GM19463 (cell line): ENCODE measurements around the gene SLC26A11.
"Not testable (repeated sequence)": the region's sequence is repeated elsewhere in the genome, so short reads cannot be mapped to it uniquely, and the experiment has no call there.

ENCODE experiments used
- ATAC-seq: cut with Tn5 transposase; IDR thresholded peaks from one replicate; pipeline ENCODE4 v1.9.1; 2021; ENCODE audit warnings: mild to moderate bottlenecking, moderate library complexity; ENCODE audit not compliant: unreplicated experiment

SLC26A11 gene

GRCh38 chr17:80243526-80244433 lies 23.6 kb downstream of the SLC26A11 start:
- no peak for ATAC-seq

- ATAC-seq, result not testable (repeated sequence)
These were observed 24.2 kb downstream of the SLC26A11 start for GRCh38 chr17:80244448-80244847.

DNA sequence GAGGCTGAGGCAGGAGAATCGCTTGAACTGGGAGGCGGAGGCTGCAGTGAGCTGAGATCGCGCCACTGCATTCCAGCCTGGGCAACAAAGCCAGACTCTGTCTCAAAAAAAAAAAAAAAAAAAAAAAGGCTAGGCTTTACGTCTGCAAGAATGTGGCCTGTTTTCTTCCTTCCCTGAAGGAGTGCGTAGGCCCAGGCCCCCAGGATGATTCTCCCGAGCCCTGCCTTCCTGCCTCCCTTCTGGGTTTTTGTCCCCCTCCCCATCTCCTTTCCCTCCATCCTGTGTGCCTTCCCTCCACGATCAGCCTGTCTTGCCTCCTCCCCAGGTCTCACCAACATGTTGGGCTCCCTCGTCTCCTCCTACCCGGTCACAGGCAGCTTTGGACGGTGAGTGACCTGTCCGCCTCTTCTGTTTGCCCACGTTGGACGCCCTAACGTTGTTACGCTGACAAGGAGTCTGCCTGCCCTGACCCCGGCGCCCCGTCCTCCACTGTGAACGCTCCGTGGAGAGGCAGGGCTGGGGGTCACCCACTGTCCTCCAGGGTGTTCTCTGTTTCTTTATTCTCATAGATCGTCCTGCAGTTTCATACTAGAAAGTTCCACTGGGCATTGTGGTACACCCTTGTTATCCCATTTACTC lies 24.8 kb downstream of the SLC26A11 start:
- no peak for ATAC-seq

GRCh38 chr17:80245566-80246265 lies 25.5 kb downstream of the SLC26A11 start:
- no peak for ATAC-seq

DNA sequence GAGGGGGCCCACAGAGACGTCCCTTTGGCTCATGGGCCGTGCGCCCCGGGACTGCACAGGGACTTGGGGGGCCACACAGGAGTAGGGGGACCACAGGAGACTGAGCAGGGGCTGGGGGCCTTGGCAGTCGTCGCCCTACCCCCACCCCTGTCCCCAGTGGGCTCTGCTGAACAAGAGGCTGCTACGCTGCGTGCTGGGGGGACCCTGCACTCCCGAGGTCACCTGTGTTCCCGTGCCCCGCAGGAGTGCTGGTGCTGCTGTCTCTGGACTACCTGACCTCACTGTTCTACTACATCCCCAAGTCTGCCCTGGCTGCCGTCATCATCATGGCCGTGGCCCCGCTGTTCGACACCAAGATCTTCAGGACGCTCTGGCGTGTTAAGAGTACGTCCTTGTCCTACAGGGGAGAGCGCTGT lies 26.0 kb downstream of the SLC26A11 start:
- ATAC-seq, result no peak

DNA sequence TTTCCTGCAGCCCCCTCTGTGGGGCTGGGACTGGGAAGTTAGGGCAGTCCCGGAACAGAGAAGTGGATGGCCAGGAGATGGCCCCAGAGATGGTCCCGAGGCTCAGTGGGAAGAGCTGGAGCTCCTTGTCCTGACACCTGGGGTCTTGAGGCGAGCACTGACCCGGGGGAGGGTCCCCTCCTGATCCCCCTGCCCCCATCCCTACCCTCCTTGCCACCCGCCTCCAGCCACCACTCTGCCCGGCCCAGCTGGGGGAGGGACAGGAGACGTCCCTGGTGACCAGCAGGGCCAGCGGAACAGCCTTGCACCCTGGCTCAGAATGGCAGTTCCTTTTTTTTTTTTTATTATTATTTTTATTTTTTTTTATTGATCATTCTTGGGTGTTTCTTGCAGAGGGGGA lies 26.5 kb downstream of the SLC26A11 start:
- no peak for ATAC-seq

GRCh38 chr17:80247561-80247960 lies 27.3 kb downstream of the SLC26A11 start:
- ATAC-seq, result no peak

DNA sequence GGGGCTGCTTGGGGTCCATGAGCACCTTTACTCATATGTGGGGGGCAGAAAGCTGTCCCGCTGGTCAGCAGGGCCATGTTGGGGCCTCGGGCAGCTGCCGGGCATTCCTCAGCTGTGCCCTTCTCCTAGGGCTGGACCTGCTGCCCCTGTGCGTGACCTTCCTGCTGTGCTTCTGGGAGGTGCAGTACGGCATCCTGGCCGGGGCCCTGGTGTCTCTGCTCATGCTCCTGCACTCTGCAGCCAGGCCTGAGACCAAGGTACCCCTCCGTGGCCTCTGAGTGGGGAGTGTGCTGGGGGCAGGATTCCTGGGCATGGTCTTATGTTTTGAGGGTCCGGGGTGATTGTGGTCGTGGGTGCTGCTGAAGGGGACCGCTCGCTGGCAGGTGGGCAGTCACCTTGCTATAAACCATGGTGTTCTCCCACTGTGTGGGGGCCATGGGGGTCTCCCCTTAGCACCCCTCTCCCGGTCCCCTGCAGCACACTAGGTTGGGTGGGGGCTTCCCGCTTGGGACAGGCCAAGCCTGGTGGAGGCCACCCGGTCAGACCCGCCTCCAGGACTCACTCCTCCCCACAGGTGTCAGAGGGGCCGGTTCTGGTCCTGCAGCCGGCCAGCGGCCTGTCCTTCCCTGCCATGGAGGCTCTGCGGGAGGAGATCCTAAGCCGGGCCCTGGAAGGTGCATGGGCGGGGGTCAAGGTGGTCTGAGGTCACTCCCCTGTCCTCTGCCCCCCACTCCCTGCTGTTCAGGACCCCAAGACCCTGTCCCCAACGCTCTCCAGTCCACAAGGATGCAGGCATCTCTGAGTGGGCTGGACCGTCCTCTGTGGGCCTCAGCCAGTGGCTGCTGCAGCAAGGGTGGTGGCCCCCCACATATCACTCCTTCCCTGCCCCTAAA lies 28.0 kb downstream of the SLC26A11 start:
- ATAC-seq, result no peak

DNA sequence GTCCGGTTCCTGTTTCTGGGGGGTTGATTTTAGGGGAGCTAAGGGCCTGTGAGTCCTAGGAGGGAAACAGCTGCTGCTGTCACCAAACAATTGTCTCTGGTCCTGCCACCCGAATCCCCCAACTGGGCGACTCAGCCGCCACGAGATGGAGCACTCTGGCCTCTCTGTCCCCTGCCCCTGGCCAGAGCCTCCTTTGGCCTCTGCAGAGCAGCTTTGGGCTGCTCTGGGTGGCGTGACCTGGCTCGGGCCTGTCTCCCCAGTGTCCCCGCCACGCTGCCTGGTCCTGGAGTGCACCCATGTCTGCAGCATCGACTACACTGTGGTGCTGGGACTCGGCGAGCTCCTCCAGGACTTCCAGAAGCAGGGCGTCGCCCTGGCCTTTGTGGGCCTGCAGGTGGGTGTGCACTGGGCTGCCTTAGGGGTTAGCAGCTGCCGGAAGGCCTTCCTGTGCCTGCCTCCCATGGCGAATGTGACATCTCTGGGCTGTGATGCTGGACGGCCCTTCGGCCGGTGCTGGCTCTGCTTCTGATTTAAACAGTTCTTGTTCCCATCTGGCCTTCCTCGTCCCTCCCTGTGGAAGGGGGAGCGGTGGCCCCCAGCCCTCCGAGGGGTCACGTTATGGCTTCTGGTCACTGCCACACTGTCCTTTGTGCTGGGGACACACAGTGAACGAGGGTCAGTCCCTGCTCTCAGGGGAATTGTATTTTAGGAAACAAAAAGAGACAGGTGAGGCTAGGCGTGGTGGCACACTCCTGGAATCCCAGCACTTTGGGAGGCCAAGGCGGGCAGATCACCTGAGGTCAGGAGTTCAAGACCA lies 28.9 kb downstream of the SLC26A11 start:
- ATAC-seq, result no peak

DNA sequence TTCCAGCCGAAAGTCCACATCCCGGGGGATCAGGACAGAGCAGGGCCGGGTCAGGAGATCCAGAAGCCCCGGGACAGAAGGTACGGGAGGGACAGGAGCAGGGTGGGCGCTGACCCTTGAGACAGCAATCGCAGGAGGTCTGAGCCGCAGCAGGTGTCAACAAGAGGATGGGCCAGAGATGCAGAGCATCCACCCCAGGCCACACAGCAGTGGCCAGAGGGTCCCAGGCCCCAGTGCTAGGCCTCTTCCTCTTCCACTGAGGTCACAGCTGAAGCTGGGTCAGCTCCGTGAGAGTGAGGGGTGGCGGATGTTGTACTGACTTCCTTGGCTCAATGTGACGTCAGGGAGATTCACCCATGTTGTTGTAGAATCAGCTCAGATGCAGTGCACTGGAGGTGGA lies 31.7 kb downstream of the SLC26A11 start:
- no peak for ATAC-seq

GRCh38 chr17:80252871-80253270 lies 32.6 kb downstream of the SLC26A11 start:
- ATAC-seq, result no peak

- no peak for ATAC-seq
These were observed 33.6 kb downstream of the SLC26A11 start for GRCh38 chr17:80253631-80254395.

DNA sequence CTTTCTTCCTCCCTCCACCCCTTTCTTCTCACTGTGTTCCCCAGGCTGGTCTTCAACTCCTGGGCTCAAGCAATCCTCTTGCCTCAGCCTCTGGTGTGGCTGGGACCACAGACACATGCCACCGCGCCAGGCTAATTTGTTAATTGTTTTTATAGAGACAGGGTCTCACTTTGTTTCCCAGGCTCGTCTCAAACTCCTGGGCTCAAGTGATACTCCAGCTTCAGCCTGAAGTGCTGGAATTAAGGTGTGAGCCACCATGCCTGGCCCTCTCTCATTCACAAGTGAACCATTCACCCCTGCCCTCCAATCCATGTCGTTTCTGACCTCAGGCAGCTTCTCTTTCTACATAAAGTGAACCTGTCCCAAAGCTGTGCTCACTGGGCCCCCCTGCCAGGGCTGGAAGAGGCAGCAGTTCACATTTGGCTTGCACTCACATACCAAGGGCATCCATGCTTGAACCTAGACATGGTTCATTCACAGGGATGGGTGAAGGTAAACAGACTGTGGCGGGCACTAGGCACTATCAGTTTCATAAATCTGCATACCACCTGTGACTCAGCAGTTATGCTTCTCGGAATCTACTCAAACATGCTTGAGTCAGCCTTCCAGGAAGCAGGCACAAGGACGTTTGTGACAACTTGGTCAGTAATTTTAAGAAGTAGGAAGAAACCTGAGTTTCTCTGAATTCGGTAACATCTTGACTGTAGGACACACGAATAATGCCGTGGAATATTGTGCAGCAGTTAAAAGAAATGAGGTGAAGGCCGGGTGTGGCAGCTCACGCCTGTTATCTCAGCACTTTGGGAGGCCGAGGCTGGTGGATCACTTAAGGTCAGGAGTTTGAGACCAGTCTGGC lies 34.4 kb downstream of the SLC26A11 start:
- ATAC-seq, result peak; percentile 46

GRCh38 chr17:80256034-80256350 lies 35.8 kb downstream of the SLC26A11 start:
- no peak for ATAC-seq

- no peak for ATAC-seq
These were observed 37.5 kb downstream of the SLC26A11 start for GRCh38 chr17:80257716-80258213.

- not testable (repeated sequence) for ATAC-seq
These were observed 38.1 kb downstream of the SLC26A11 start for GRCh38 chr17:80258296-80258695.

DNA sequence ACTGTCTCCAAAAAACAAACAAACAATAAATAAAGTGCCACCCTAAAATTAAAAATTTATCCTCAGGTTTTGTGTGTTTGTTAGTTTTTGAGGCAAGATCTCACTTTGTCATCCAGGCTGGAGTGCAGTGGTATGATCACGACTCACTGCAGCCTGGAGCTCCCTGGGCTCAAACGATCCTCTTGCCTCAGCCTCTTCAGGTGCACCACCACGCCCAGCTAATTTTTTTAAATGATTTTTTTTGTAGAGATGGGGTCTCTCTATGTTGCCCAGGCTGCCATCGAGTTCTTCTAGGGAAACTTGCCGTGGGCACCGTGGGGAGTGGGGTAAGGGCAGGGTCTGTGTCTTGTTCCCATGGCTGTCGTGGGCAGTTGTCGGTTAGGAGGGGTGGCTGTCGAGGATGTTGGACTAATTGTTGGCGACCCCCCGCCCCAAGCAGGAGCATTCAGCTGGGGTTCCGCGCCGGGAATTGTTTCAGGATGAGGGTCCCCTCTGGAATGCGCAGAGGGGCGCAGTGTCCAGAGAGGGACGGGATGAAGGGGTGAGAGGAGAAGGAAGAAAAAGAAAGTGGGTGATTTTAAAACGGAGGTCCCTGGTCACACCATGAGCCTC lies 39.3 kb downstream of the SLC26A11 start:
- no peak for ATAC-seq
